Keratinocyte (primary cell): ENCODE data around the gene ERCC3. TPM values are rescaled to one million over a fixed set of nuclear protein-coding genes. Genes with fewer than 3 reads are reported as not detected.
"Not testable (repeated sequence)": the region's sequence is repeated elsewhere in the genome, so short reads cannot be mapped to it uniquely, and the experiment has no call there.

ENCODE experiments used
- DNase-seq: peaks from one replicate; pipeline ENCODE4 v3.0.0-alpha.2; 2011; ENCODE audit warnings: low read depth, missing footprints, low spot score
- FAIRE-seq: peaks from 2 replicates; lab custom pipeline; 2011; peaks lifted over from hg19 to GRCh38; lab: Jason Lieb, UNC
- H2AFZ ChIP-seq: 2 replicates; pipeline ENCODE4 v1.6.0; 2012; ENCODE audit warnings: low read length, control low read depth, inconsistent platforms; ENCODE audit not compliant: control insufficient read depth
- H3K27ac ChIP-seq: 2 replicates; pipeline ENCODE4 v1.5.1; 2011; ENCODE audit warnings: low read length; ENCODE audit not compliant: control insufficient read depth, insufficient read depth
- H3K27me3 ChIP-seq: 3 replicates; pipeline ENCODE4 v1.6.0; 2011; ENCODE audit warnings: low read length; ENCODE audit not compliant: control insufficient read depth, insufficient read depth; ENCODE audit errors: extremely low read depth
- H3K36me3 ChIP-seq, 2 experiments: 2 replicates in 1 of 2; 3 replicates in 1 of 2; pipeline ENCODE4 v1.5.1; 2011; ENCODE audit warnings: low read length in 2 of 2, mild to moderate bottlenecking in 1 of 2; ENCODE audit not compliant: control insufficient read depth in 2 of 2, insufficient read depth in 2 of 2; ENCODE audit errors: extremely low read depth in 1 of 2
- H3K4me1 ChIP-seq: 3 replicates; pipeline ENCODE4 v1.5.1; 2011; ENCODE audit warnings: low read length; ENCODE audit not compliant: control insufficient read depth, insufficient read depth; ENCODE audit errors: extremely low read depth
- H3K4me2 ChIP-seq: 3 replicates; pipeline ENCODE4 v1.6.0; 2011; ENCODE audit warnings: low read depth, low read length; ENCODE audit not compliant: control insufficient read depth, insufficient read depth; ENCODE audit errors: extremely low read depth
- H3K4me3 ChIP-seq, 3 experiments: fragments of 200-600 bp in 1 of 3; sonication (generic) in 1 of 3; 2 replicates in 2 of 3; 3 replicates in 1 of 3; pipeline ENCODE4 v1.5.1; 2011 to 2016; ENCODE audit warnings: low read length in 3 of 3, mild to moderate bottlenecking in 3 of 3, control low read depth in 2 of 3, inconsistent platforms in 1 of 3, low read depth in 1 of 3, mixed read lengths in 1 of 3, mixed run types in 1 of 3, moderate library complexity in 1 of 3; ENCODE audit not compliant: control insufficient read depth in 2 of 3, insufficient read depth in 2 of 3; ENCODE audit errors: extremely low read depth in 1 of 3
- H3K79me2 ChIP-seq: 2 replicates; pipeline ENCODE4 v1.6.0; 2012; ENCODE audit warnings: low read length; ENCODE audit not compliant: control insufficient read depth, insufficient read depth
- H3K9ac ChIP-seq: 3 replicates; pipeline ENCODE4 v1.6.0; 2011; ENCODE audit warnings: low read length; ENCODE audit not compliant: control insufficient read depth, insufficient read depth; ENCODE audit errors: extremely low read depth
- H3K9me1 ChIP-seq: 3 replicates; pipeline ENCODE4 v1.6.0; 2011; ENCODE audit warnings: low read length; ENCODE audit not compliant: control insufficient read depth, insufficient read depth; ENCODE audit errors: extremely low read depth
- H3K9me3 ChIP-seq: 2 replicates; pipeline ENCODE4 v1.5.1; 2012; ENCODE audit warnings: low read depth, low read length; ENCODE audit not compliant: control insufficient read depth
- H4K20me1 ChIP-seq: 3 replicates; pipeline ENCODE4 v1.6.0; 2011; ENCODE audit warnings: low read length; ENCODE audit not compliant: control insufficient read depth, insufficient read depth; ENCODE audit errors: extremely low read depth
- EZH2 ChIP-seq: IDR thresholded peaks from one replicate; pipeline ENCODE4 v1.6.1; 2012; ENCODE audit warnings: inconsistent platforms, mild to moderate bottlenecking, low read length, moderate library complexity
- dilution Hi-C: fragments of 300-500 bp; cut with MboI; formaldehyde crosslinking; loops from one replicate; pipeline ENCODE4 v1.7.0; 2020; ENCODE audit warnings: low sequenced_read_pairs; ENCODE audit not compliant: extremely low pct_ligation_motif_present
- polyA plus RNA-seq, 5 experiments: library from polyadenylated mRNA; depleted of rRNA in 3 of 5; stranded (reverse) in 3 of 5; stranded (forward) in 1 of 5; unstranded in 1 of 5; fragments of >200 nt; gene quantifications; 1 replicate in 1 of 5; 2 replicates in 3 of 5; 3 replicates in 1 of 5; pipeline versions ENCODE4 v1.2.1 to v1.2.3, GENCODE V29; 2011 to 2012; ENCODE audit warnings: missing spikeins in 2 of 5, low read depth in 1 of 5, low replicate concordance in 1 of 5
- TF ChIP-seq, protein P1 (sequence below), 3 experiments: IDR thresholded peaks in 1 of 3; conservative IDR thresholded peaks in 1 of 3; optimal IDR thresholded peaks in 1 of 3; 2 replicates in 2 of 3; 3 replicates in 1 of 3; pipeline versions ENCODE3 to v1.5.1; 2011; ENCODE audit warnings: low read length in 3 of 3, mild to moderate bottlenecking in 3 of 3, moderate library complexity in 2 of 3, control low read depth in 1 of 3, inconsistent platforms in 1 of 3; ENCODE audit not compliant: insufficient read depth in 2 of 3; ENCODE audit errors: extremely low read depth in 1 of 3

The ERCC3 gene
- polyA plus RNA-seq, 1 donor (not counting 4 experiments of a cell fraction or from before 2014, with no cell fraction given): 40.6 TPM

DNA sequence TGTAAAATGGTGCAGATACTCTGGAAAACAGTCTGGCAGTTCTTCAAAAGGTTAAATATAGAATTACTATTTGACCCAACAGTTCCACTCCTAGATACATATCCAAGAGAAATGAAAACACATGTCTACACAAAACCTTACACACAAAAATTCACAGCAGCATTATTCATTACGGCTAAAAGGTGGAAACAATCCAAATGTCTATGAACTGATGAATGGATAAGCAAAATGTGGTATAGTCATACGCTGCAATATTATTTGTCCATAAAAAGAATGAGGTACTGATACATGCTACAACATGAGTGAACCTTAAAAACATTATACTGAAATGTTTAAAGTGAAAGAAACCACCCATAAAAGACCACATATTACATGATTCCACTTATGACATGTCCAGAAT, 77.8 kb downstream of the ERCC3 start:
- Histone ChIP-seq H4K20me1 (no peaks in the 10 kb centered on the region), H3K79me2 (peaks cover 22% of the 10 kb centered on the region), H3K36me3 (no peaks in the 10 kb centered on the region), H3K4me2 (peak overlapping the region; percentile 63), H3K4me3 (peak overlapping the region in 1 of 3 experiments; percentile 17), H2AFZ (no peak overlapping the region), H3K27ac (peak overlapping the region; percentile 93), H3K4me1 (peaks cover 32% of the 10 kb centered on the region), H3K9me3 (no peaks in the 10 kb centered on the region), H3K9ac (no peak overlapping the region), H3K9me1 (no peaks in the 10 kb centered on the region), H3K27me3 (no peaks in the 10 kb centered on the region)
- dilution Hi-C loops: no loop called here
- no peak for TF ChIP-seq EZH2
- TF ChIP-seq, protein P1, sequence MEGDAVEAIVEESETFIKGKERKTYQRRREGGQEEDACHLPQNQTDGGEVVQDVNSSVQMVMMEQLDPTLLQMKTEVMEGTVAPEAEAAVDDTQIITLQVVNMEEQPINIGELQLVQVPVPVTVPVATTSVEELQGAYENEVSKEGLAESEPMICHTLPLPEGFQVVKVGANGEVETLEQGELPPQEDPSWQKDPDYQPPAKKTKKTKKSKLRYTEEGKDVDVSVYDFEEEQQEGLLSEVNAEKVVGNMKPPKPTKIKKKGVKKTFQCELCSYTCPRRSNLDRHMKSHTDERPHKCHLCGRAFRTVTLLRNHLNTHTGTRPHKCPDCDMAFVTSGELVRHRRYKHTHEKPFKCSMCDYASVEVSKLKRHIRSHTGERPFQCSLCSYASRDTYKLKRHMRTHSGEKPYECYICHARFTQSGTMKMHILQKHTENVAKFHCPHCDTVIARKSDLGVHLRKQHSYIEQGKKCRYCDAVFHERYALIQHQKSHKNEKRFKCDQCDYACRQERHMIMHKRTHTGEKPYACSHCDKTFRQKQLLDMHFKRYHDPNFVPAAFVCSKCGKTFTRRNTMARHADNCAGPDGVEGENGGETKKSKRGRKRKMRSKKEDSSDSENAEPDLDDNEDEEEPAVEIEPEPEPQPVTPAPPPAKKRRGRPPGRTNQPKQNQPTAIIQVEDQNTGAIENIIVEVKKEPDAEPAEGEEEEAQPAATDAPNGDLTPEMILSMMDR (optimal IDR thresholded peaks at IDR 0.05 in 1 of 3, IDR thresholded peaks at IDR 0.05 in 1 of 3, conservative IDR thresholded peaks at IDR 0.05 in 1 of 3; ENCODE audit: extremely low read depth in 1 of 3, insufficient read depth in 2 of 3, low read length in 3 of 3): no peak
- FAIRE-seq: peak; percentile 75
- DNase-seq: no peak

GRCh38 chr2:127214201-127214600, 79.7 kb downstream of the ERCC3 start:
- H3K9ac ChIP-seq, H3K4me2 ChIP-seq, dilution Hi-C loops, H2AFZ ChIP-seq, FAIRE-seq, H3K4me3 ChIP-seq, H3K27me3 ChIP-seq, H4K20me1 ChIP-seq, H3K36me3 ChIP-seq, DNase-seq, H3K27ac ChIP-seq, H3K9me1 ChIP-seq, H3K9me3 ChIP-seq: not testable (repeated sequence)
- peaks cover 27% of the 10 kb centered on the region for H3K4me1 ChIP-seq
- peaks cover 16% of the 10 kb centered on the region for H3K79me2 ChIP-seq

DNA sequence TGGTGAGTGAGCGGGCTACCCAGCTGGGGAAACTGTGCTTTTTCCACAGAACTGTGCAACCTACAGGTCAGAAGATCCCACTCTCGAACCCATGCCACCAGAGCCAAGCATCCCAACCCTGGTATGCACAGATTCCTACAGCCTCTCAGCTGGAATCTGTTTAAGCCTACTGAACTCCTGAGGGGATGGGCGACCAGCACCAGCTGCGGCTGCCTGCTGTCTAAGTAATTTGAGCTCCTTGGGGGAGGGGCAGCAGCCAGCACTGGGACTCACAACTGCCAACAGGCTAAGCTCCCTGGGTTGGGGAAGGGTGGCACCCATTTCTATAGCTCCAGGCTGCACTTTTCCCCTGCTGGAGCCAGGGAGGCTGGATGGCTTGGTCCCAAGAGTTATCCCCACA, 85.6 kb downstream of the ERCC3 start:
- dilution Hi-C loops: no loop called here
- Histone ChIP-seq H3K27ac (no peak overlapping the region), H3K4me1 (peaks cover 12% of the 10 kb centered on the region), H3K27me3 (no peaks in the 10 kb centered on the region), H3K4me3 (no peak overlapping the region), H3K9me3 (no peaks in the 10 kb centered on the region), H3K79me2 (peaks cover 20% of the 10 kb centered on the region), H4K20me1 (no peaks in the 10 kb centered on the region), H3K4me2 (peak overlapping the region; percentile 37), H3K9ac (no peak overlapping the region), H3K9me1 (no peaks in the 10 kb centered on the region), H2AFZ (no peak overlapping the region), H3K36me3 (no peaks in the 10 kb centered on the region)
- FAIRE-seq (no peak), DNase-seq (no peak)
- TF ChIP-seq, protein P1 (optimal IDR thresholded peaks at IDR 0.05 in 1 of 3, IDR thresholded peaks at IDR 0.05 in 1 of 3, conservative IDR thresholded peaks at IDR 0.05 in 1 of 3; ENCODE audit: extremely low read depth in 1 of 3, insufficient read depth in 2 of 3, low read length in 3 of 3): no peak
- no peak for TF ChIP-seq EZH2
